GM12801 (cell line): ENCODE measurements around the gene PTPRT.

ENCODE experiments used
- TF ChIP-seq, protein P1 (sequence below): IDR thresholded peaks from one replicate; pipeline ENCODE4 v1.5.1; 2011; ENCODE audit warnings: control low read depth; ENCODE audit not compliant: insufficient read length; ENCODE audit errors: extremely low read depth

PTPRT gene

GRCh38 chr20:42581311-42581710 lies 608.4 kb downstream of the PTPRT start:
- TF ChIP-seq, protein P1, sequence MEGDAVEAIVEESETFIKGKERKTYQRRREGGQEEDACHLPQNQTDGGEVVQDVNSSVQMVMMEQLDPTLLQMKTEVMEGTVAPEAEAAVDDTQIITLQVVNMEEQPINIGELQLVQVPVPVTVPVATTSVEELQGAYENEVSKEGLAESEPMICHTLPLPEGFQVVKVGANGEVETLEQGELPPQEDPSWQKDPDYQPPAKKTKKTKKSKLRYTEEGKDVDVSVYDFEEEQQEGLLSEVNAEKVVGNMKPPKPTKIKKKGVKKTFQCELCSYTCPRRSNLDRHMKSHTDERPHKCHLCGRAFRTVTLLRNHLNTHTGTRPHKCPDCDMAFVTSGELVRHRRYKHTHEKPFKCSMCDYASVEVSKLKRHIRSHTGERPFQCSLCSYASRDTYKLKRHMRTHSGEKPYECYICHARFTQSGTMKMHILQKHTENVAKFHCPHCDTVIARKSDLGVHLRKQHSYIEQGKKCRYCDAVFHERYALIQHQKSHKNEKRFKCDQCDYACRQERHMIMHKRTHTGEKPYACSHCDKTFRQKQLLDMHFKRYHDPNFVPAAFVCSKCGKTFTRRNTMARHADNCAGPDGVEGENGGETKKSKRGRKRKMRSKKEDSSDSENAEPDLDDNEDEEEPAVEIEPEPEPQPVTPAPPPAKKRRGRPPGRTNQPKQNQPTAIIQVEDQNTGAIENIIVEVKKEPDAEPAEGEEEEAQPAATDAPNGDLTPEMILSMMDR: no peak

GRCh38 chr20:42576167-42576566 lies 613.5 kb downstream of the PTPRT start:
- TF ChIP-seq, protein P1: no peak

GRCh38 chr20:42572320-42573016 lies 617.2 kb downstream of the PTPRT start:
- TF ChIP-seq, protein P1: no peak

DNA sequence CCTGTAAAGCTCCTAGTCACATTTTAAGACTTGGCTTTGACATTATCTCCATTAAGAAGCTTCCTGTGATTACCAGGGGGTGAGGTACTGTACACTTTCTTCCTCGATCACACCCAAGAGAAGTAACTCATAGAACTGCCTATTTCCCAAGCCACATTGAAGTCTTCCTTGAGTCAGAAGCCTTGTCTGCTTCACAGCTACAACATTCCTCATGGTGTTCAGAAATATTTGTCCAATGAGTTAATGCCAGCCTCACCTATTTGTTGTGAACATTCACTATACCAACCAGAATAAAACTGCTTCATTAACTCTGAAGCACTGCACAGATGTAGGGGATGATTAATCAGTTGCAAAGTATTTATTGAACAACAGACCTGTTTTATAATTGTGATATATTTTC lies 622.3 kb downstream of the PTPRT start:
- TF ChIP-seq, protein P1: no peak

DNA sequence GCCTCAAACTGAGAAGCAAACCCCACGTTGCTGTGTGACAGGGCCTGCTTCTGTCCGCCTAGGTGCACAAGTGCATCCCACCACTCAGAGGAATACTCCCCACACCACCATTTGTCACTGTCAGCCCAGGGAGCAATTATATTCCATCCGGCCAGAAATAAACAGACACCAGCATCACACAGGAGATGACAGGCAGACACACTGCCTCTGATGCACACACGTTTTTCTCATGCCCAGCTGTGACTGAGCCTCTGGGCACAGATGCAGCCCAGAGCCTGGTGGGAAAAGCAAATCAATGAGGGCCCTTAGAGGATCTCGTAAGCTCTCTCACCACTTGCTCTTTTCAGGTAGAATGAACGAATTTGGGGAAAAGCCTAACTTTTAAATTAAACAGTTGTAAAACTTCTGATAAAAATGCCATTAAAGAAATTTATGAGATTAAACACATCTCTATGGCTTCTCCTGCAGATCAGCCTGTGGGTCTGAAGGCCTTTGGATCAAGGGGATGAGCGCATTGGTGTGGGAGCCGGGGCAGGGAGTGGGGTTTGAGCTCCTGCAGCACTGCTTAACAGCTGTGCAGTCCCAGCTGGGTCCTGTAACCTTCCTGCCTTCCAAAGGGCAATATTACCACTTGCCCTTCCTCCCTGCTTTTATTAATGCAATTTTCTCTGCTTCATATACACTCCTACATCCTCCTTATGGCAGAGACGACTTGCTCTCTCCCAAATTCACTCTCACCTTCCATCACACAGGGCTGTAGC lies 624.3 kb downstream of the PTPRT start:
- TF ChIP-seq, protein P1: no peak

- TF ChIP-seq, protein P1: no peak
Observed at GRCh38 chr20:42559665-42560064, 630.0 kb downstream of the PTPRT start.

GRCh38 chr20:42556575-42556974 lies 633.1 kb downstream of the PTPRT start:
- TF ChIP-seq, protein P1: no peak
